Parathyroid adenoma (tissue), 2 donors: ENCODE measurements around the gene PDZD8.

Experiments
- H2AFZ ChIP-seq: fragments of 300-600 bp; sonication (generic); one replicate; pipeline ENCODE4 v1.7.0; 2017; ENCODE audit warnings: antibody characterized with exemption, mild to moderate bottlenecking
- H3K27ac ChIP-seq: fragments of 300-600 bp; sonication (generic); one replicate; pipeline ENCODE4 v1.7.0; 2017
- H3K27me3 ChIP-seq: fragments of 300-600 bp; sonication (generic); one replicate; pipeline ENCODE4 v1.7.0; 2017; ENCODE audit warnings: low read length; ENCODE audit not compliant: control insufficient read depth, insufficient read depth
- H3K36me3 ChIP-seq: fragments of 300-600 bp; sonication (generic); one replicate; pipeline ENCODE4 v1.7.0; 2017; ENCODE audit warnings: low read length; ENCODE audit not compliant: control insufficient read depth, insufficient read depth
- H3K4me1 ChIP-seq: fragments of 300-600 bp; sonication (generic); one replicate; pipeline ENCODE4 v1.7.0; 2017; ENCODE audit warnings: control low read depth
- H3K4me2 ChIP-seq: fragments of 300-600 bp; sonication (generic); one replicate; pipeline ENCODE4 v1.7.0; 2017; ENCODE audit warnings: low read length
- H3K4me3 ChIP-seq: fragments of 300-600 bp; sonication (generic); one replicate; pipeline ENCODE4 v1.7.0; 2017; ENCODE audit warnings: low read depth, low read length
- H3K79me2 ChIP-seq: fragments of 300-600 bp; sonication (generic); one replicate; pipeline ENCODE4 v1.7.0; 2017; ENCODE audit warnings: control low read depth
- H3K9ac ChIP-seq: fragments of 300-600 bp; sonication (generic); one replicate; pipeline ENCODE4 v1.7.0; 2017; ENCODE audit warnings: mild to moderate bottlenecking
- H3K9me3 ChIP-seq: fragments of 300-600 bp; sonication (generic); one replicate; pipeline ENCODE4 v1.7.0; 2017; ENCODE audit warnings: low read length; ENCODE audit not compliant: control insufficient read depth
- TF ChIP-seq, protein P1 (sequence below): fragments of 300-600 bp; sonication (generic); IDR thresholded peaks from one replicate; pipeline ENCODE4 v1.7.0; 2017; ENCODE audit warnings: antibody characterized with exemption, mild to moderate bottlenecking
- donor health status: primary hyperparathyroidism.

The PDZD8 gene

DNA sequence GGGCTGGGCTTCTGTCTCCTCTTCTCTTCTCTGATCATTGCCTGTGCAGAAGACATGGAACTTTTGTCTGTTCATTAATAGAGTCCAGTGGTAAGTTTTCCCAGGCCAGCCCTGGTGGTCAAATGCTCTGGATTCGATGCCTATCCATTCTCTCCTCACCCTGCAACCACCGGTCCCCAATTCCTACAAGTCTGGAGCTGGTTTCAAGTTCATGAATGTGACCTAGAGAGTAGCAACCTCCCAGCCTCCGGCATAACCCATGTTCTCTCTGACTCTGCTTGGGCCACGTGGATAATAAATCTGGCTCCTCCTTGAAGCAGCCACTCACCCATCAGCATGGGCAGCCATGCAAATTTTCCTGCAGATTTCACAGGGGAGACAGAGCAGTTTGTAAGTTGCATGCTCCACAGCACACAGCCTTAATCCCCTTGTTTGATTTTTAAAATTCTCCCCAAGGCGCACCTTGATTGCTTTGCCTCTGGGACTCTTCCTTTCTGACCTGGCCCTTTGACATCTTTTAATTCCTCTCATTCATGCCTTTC lies 37.3 kb upstream of the PDZD8 start:
- Histone ChIP-seq H3K27ac (peak overlapping the region; percentile 88), H2AFZ (no peak overlapping the region), H3K4me1 (peaks cover 81% of the 10 kb centered on the region), H3K9ac (no peak overlapping the region), H3K79me2 (no peaks in the 10 kb centered on the region), H3K9me3 (no peaks in the 10 kb centered on the region), H3K27me3 (no peaks in the 10 kb centered on the region), H3K4me2 (no peak overlapping the region), H3K4me3 (no peak overlapping the region), H3K36me3 (no peaks in the 10 kb centered on the region)
- TF ChIP-seq, protein P1, sequence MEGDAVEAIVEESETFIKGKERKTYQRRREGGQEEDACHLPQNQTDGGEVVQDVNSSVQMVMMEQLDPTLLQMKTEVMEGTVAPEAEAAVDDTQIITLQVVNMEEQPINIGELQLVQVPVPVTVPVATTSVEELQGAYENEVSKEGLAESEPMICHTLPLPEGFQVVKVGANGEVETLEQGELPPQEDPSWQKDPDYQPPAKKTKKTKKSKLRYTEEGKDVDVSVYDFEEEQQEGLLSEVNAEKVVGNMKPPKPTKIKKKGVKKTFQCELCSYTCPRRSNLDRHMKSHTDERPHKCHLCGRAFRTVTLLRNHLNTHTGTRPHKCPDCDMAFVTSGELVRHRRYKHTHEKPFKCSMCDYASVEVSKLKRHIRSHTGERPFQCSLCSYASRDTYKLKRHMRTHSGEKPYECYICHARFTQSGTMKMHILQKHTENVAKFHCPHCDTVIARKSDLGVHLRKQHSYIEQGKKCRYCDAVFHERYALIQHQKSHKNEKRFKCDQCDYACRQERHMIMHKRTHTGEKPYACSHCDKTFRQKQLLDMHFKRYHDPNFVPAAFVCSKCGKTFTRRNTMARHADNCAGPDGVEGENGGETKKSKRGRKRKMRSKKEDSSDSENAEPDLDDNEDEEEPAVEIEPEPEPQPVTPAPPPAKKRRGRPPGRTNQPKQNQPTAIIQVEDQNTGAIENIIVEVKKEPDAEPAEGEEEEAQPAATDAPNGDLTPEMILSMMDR: no peak

DNA sequence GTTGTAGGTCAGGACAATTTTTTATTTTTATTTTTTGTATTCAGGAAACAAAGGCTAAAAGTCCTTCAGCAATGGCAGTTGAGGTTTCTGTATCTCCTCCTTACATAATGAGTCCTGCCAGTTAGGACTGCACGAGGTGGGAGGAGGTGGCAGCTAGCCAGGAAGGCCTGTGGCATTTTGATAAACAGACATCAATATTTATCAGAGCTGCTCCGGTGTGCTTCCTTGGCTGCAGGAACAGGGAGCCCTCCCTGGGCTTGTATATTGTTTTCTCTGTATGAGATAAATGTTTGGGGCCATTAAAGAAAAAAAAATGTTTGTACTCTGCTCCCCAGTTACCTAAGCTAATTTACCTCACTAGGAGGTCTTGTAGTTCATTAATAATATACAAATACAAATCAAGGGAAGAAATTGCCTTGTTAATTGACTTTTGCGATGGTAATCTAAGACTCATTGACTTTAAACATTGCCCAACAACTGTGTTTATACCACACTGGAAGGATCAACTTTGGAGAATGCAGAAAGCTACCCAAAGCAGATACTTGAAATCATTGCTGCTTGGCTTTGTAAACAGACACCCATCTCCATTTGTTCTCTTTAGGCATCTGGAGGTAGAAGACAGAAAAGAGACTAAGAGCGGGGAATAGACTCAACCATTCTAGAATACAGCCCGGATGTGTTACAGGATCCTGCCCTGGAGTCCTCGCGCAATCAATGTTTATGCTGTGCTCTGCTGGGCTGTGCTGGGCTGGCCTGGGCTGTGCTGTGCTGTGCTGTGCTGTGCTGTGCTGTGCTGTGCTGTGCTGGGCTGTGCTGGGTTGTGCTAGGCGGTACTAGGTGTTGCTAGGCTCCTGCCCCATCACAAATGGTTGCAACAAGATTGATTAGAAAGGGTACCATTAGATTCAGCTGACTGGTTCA lies 36.5 kb upstream of the PDZD8 start:
- Histone ChIP-seq H3K9ac (no peak overlapping the region), H3K4me2 (peak overlapping the region; percentile 35), H3K4me3 (no peak overlapping the region), H3K9me3 (no peaks in the 10 kb centered on the region), H3K27me3 (no peaks in the 10 kb centered on the region), H3K4me1 (peaks cover 83% of the 10 kb centered on the region), H3K79me2 (no peaks in the 10 kb centered on the region), H2AFZ (peak overlapping the region; percentile 34), H3K27ac (peak overlapping the region; percentile 88), H3K36me3 (no peaks in the 10 kb centered on the region)
- TF ChIP-seq, protein P1: no peak

DNA sequence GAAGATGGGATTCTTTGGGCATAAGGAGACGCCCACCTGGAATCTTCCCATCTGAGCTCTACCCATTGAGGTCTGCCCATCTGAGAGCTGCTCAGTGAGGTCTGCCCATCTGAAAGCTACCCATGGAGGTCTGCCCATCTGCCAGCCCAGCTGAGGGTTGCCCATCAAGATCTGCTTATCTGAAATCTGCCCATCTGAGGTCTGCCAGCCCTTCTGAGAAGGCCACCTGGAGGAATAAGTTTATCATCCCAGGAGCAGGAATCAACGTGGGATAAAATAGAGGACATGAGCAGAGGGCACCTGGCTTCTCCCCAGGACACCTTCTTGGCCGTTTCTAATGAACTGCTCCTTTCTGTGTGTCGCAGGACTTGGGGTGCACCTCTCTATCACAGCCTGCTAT lies 35.3 kb upstream of the PDZD8 start:
- H2AFZ ChIP-seq: peak overlapping the region; percentile 61
- H3K9me3 ChIP-seq: no peaks in the 10 kb centered on the region
- no peaks in the 10 kb centered on the region for H3K36me3 ChIP-seq
- H3K4me3 ChIP-seq: no peak overlapping the region
- H3K79me2 ChIP-seq: no peaks in the 10 kb centered on the region
- peaks cover 81% of the 10 kb centered on the region for H3K4me1 ChIP-seq
- H3K9ac ChIP-seq: no peak overlapping the region
- no peaks in the 10 kb centered on the region for H3K27me3 ChIP-seq
- H3K4me2 ChIP-seq: peak overlapping the region; percentile 19
- TF ChIP-seq, protein P1: no peak
- peak overlapping the region; percentile 88 for H3K27ac ChIP-seq

DNA sequence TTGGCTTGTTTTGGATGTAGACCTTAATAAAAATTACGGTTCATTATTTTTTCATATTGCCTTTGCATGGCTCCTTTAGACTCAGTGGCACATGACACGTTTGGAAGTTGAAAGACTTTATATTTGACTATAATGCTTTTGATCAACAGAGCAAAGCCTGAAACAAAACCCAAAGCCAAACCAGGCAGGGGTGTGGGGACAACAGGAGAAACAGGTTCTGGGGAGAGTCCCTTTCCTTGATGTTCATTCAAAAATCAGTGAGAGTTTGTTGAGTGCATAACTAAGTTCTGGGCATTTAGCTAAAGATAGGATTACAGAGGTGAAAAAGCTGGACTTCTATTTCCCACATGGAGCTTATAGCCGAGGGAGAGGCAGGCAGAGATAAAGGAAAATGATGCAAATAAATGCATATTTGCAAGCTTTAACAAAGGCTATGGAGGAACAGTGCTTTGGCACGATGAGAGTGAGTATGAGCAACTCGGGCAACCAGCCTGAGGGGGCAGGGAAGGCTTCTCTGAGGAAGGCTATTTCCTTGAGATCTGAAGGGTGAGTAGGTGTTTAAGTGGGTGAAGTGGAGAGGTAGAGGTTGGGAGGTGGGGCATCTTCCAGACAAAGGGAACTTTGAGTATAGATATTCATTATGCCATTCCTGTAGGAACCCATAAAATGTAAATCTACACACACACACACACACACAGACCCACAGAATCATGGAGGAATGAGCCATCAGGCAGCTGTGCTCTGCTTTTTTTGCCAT lies 34.5 kb upstream of the PDZD8 start:
- Histone ChIP-seq H3K27me3 (no peaks in the 10 kb centered on the region), H2AFZ (peak overlapping the region; percentile 61), H3K4me3 (no peak overlapping the region), H3K9me3 (no peaks in the 10 kb centered on the region), H3K36me3 (no peaks in the 10 kb centered on the region), H3K4me2 (peak overlapping the region; percentile 23), H3K27ac (peak overlapping the region; percentile 88), H3K9ac (no peak overlapping the region), H3K4me1 (peaks cover 77% of the 10 kb centered on the region), H3K79me2 (no peaks in the 10 kb centered on the region)
- TF ChIP-seq, protein P1: no peak
